Stimulated activated CD8-positive, alpha-beta memory T cell treated with anti-CD3 and anti-CD28 coated beads, Interleukin-15, amount 100 ng/mL, for 4 hours (primary cell): ENCODE results near the gene ZDHHC8.

Experiments
- DNase-seq, 2 donors: peaks; one replicate each; pipeline ENCODE4 v3.0.0-alpha.2; 2020; ENCODE audit warnings: low read depth in 2 of 2

The ZDHHC8 gene, protein sequence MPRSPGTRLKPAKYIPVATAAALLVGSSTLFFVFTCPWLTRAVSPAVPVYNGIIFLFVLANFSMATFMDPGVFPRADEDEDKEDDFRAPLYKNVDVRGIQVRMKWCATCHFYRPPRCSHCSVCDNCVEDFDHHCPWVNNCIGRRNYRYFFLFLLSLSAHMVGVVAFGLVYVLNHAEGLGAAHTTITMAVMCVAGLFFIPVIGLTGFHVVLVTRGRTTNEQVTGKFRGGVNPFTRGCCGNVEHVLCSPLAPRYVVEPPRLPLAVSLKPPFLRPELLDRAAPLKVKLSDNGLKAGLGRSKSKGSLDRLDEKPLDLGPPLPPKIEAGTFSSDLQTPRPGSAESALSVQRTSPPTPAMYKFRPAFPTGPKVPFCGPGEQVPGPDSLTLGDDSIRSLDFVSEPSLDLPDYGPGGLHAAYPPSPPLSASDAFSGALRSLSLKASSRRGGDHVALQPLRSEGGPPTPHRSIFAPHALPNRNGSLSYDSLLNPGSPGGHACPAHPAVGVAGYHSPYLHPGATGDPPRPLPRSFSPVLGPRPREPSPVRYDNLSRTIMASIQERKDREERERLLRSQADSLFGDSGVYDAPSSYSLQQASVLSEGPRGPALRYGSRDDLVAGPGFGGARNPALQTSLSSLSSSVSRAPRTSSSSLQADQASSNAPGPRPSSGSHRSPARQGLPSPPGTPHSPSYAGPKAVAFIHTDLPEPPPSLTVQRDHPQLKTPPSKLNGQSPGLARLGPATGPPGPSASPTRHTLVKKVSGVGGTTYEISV

DNA sequence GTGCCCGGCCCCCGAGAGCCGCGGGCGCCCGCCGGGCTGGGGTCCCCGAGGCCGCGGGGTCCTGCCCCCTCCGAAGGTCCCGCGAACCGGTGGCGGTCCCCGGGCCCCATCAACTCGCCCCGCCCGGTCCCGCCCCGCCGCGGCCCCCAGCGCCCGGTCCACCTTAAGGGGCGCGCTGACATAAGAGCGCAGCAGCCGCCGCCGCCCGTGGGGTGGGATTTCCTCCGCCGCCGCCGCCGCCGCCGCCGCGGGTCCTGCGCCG lies at the start of gene ZDHHC8:
TSS of gene ZDHHC8 (plus strand) at position 208 of the 262 bp plus-strand sequence. CDS start 144 bp downstream, outside the sequence.
- no peak for DNase-seq

DNA sequence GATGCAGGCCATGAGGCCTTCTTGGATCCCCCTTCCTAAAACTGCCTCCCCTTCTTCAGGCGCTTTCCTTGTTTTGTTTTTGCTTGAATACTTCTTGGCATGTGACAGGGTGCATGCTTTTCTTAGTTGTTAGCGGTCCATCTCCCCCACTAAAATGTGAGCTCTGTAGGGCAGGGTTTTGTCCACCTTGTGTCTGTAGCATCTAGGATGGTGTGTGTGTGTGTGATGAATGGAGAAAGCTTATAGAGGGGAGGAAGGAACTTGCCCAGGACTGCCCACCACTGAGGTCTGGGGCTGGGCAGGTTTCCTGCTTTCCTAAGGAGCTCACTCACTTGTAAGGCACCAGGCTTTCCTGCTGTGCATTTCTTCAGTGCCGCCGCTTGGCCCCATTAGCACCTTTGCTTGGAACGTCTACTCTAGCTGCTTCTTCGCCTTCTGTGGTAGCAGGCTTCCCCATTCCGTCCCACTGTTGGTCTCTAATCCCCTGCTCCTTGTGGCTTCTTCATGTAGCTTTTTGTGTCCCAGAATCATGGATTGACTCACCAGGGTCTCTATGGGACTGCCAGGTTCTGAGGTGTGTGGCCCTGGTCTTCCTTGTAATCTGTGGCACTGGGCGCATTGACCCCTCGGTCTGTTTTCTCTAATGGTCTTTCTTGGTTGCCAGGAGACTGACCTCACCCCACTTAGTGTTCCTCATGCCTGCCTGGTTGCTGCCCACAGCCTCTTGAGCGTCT lies 48.3 kb upstream of the ZDHHC8 start:
- no peak for DNase-seq

DNA sequence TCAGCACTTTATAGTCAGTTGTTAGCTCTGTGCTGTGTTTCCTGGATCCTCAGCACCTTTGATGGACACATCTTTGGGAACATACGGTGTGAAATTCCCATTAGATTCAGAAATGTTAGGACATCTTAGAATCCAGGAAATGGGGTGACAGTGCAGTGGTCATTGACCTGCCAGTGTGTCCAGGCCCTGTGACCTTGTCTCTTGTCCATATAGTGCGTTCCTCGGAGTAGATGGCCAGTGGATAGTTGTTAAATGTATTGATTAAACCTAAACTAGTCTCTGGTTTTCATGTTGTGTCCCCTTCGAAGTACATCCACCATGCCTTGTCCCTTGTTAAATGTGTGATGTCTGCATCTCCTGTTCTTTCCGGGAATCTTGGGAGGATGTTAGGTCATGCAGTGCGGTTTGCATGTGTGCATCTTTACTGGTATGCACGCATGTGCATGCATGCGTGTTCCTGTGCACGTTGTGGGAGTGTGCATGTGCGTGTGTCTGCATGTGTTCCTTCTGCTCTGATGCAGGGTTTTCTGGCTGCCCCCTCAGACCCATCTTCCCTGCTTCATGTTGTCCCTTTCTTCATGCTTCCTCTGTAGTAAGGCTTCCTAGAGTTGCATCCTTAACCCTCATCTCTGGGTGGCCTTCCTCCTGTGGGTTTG lies 47.6 kb upstream of the ZDHHC8 start:
- no peak for DNase-seq

DNA sequence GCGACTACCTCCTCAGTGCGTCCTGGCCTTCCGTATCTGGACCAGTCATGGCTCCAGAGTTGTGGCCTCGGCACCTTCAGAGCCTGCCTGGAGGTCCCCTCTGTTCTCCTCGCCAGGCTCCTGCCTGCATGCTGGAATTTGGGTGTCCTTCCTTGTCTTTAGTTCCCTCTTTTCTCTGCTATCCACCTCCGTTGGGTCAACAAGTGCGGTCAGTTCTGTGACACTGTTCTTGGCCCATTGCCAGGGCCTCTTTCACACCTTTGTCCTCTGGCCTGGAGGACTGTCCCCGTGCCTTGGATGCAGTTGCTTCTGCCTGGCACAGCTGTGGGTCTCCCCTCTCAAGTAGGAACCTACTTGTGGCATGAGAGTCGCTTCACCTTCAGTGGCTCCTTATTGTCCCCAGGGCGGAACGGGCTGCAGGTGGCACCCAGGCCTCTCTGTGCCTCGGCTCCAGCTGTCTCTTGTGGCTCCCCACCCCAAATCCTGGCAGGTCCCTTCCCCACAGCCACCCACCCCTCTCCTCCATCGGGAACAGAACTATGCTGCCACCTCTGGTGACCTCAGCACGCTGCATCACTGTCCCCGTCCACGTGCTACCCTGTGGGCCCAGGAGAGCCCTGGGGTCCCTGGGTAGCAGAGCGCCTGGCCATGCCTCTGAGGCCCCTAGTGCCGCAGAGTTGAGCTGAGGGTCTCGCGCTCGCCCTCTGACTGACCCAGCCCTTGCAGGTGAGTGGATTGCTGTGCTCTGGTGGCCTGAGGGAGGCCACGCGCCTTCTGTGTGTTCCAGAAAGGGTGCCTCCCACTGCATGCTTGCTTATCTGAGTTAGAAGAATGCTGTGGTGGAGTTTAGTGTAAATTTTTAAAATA lies 46.8 kb upstream of the ZDHHC8 start:
- DNase-seq, result no peak

DNA sequence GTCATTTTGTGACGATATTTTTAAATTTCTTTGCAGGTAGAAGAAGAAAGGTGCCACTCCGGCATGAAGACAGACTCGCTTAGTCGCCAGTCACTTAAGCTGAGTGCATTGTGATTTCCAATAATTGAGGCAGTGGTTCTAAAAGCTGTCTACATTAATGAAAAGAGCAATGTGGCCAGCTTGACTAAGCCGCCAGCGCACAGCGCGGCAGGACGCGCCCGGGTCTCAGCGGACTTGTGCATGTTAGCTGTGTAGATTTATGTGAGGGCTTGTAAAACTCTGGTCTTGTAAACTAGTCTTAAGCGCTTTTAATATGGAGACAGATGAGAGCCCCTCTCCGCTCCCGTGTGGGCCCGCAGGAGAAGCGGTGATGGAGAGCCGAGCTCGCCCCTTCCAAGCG lies 46.0 kb upstream of the ZDHHC8 start:
- no peak for DNase-seq

DNA sequence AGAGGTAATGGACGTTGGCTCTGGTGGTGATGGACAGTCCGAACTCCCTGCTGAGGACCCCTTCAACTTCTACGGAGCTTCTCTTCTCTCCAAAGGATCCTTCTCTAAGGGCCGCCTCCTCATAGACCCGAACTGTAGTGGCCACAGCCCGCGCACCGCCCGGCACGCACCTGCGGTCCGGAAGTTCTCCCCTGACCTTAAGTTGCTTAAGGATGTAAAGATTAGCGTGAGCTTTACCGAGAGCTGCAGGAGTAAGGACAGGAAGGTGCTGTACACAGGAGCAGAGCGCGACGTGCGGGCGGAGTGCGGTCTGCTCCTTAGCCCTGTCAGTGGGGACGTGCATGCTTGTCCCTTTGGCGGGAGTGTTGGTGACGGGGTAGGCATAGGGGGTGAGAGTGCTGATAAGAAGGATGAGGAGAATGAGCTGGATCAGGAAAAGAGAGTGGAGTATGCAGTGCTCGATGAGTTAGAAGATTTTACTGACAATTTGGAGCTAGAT lies 45.5 kb upstream of the ZDHHC8 start:
- DNase-seq, result no peak

DNA sequence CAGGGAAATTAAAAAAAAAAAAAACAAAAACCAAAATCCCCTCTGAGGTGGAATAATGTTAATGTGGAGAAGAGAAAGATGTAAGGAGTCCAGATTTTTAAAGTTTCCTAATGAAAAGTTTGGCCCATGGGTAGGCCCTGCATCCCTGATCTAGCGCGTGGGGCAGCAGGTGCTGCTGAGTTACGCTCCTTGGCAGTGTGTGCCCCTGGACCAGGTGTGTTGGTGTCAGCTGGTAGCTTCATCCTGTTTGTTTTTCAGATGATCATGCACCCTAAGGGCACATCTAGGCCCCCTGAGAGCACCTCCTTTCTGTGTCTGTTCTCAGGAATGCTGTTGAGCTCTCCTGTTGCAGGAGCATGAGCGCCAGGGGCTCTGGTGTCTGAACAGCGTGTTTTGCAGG lies 44.8 kb upstream of the ZDHHC8 start:
- DNase-seq, result no peak

DNA sequence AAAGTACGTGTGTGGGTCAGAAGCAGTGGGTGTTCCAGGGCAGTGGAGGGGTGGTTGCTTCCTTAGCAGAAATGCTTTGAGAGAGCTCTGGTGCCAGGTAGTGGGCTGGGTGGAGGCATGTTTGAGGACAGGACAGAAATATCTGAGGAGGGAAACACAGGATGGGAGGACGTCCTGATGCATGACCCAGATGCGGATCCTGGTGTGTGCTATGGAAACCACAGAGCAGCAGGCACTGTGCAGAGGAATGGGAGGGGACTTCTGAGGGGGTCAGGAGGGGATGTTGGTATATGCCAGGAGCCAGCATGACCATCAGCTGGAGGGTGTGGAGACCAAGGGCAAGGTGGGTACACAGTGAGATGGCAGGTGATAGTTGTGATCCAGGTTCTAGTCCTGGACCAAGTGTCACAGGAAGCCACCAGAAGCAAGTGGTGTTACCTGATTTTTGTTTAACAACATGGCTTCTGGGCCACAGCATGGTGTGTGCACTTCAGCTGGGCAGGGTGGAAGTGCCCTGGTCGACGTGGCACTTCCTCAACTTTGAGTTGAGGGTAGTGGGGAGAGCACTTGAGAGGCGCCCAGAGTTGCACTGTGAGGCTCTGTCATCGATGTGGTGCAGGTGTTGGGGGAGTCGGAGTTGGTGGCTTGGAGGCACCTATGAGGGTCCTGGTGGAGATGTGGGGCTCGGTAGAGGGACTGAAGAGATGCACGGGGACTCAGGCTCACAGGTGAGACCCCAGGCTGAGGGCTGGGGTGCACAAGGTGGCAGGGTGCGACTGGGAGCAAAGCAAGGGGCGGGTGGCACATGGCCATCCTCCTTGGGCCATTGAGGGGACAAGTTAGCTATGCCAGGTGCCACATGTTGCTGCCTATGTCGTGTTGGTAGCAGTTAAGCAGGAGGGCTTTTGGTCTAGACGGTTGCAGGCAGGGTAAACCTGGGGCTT lies 44.0 kb upstream of the ZDHHC8 start:
- DNase-seq, result no peak

DNA sequence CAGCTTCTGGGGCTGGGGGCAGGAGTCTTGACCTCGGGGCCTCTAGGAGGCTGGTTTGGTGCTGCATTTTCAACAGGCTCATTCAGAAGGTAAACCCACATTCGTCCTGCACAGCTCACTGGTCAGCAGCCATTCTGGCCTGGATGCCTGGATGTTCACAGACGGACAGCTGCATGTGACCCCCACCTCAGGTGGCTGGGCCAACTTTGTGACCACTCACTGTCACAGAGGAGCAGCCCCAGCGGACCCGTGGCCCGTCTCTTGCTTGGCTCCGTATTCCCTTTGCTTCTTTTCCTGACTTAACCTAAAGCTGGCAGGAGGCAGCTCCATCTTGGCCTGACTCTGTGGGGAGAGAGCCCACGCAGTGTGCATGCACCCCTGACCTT lies 43.3 kb upstream of the ZDHHC8 start:
- no peak for DNase-seq

DNA sequence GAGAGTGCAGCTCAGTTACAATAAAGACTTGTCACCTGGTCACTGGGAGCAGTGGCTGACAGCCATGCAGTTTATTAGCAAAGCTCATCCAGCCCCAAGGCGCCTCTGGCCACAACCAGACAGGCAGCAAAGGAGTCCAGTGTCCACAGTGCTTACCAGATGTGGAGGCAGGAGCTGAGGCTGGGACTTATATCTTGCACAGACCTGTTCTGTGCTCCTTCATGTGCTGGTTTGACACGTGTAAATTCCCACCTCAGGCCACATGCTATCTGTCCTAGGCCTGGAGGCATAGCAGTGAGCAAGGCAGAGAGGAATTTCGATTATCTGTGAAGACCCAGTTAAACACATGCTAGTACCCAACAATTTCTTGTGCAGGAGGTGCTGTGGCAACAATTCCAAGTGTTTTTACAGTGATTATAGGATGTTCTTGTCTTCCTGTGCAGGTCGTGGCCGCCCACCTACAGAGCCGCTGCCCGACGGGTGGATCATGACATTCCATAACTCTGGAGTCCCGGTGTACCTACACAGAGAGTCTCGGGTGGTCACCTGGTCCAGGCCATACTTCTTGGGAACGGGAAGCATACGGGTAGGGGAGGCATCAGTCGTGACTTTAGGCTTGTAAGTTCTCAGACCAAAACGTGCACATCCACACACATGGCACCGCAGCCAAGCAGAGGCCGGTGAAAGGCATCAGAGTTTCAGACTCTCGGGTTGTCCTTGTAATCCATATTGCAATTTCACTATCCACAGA lies 42.2 kb upstream of the ZDHHC8 start:
- DNase-seq, result no peak

DNA sequence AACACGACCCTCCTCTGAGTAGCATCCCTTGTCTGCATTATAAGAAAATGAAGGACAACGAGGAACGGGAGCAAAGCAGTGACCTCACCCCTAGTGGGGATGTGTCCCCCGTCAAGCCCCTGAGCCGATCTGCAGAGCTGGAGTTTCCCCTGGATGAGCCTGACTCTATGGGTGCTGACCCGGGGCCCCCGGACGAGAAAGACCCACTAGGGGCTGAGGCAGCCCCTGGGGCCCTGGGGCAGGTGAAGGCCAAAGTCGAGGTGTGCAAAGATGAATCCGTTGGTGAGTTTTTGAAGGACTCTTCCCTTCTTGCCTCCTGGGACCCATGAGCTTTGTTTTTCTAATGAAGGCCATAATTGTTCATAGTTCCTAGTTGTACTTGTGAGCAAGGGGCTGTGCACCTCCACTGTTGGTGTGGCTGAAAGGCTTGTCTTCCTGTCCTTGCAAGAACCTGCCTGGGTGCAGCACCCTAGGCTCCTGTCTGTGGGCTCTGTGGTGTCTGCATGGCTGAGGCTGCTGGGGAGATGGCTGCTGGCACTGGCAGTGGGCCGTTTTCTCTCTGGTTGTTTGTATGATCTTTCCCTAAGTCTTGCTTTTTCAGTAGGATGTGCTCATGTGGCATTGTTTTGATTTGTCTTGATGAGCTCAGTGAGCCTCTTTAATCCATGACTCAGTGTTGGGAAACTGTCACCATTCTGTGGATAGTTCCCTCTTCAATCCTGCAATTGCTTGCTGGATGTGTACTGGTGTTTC lies 41.5 kb upstream of the ZDHHC8 start:
- no peak for DNase-seq

DNA sequence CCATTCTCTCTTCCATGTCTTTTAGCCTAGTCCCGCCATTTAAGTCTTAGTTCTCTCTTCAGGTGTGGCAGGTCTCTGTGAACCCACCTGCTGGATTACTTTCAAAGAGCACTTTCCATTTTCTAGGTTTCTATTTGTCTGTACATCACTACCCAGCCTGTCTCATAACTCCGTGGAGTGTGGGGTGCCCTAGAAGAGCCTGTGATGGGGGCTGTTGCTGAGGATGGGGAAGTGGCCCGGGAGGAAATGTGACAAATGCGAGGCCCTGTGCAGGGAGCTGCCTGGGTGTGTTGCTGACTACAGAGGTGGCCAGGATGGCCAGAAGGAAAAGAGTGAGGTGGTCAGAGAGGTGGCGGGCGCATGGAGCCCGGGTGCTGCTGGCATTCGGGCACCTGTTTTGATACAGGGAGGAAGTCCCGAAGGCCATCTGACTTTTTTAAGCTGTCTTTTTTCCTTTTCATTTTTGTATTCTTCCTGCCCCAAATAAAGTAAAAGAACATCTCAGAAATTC lies 40.8 kb upstream of the ZDHHC8 start:
- no peak for DNase-seq

DNA sequence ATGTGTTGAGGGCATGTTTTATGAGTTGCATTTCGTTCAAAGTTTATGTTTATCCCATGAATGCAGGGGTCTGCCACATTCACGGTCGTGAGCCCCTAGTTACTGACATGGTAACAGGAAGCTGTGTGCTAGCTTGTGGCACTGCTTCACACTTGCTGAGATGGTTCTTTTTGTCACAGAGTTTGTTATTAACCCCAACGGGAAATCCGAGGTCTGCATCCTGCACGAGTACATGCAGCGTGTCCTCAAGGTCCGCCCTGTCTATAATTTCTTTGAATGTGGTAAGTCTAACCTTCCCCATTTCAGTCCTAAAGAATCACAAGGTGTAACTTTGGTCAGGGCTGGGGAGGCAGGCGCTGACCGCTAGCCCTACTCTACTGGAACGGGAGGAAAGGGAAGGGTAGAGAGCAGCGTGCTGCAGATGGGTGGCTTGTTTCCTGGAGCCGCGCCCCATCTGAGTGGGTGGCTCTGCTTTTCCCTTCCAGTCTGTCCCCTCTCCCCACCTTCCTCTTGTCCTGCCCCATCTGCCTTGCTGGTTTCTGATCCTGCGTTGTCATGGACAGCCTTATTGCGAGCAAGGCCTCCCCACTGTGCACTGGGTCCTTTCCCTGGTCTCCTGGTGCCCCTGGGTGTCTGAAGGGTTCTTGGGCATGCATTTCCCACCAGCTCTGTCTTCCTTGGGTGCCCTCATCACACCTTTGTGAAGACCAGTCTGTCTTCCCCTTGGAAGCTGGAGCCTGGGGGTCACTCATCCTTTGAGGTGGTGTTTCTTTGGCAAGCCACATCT lies 39.7 kb upstream of the ZDHHC8 start:
- no peak for DNase-seq

DNA sequence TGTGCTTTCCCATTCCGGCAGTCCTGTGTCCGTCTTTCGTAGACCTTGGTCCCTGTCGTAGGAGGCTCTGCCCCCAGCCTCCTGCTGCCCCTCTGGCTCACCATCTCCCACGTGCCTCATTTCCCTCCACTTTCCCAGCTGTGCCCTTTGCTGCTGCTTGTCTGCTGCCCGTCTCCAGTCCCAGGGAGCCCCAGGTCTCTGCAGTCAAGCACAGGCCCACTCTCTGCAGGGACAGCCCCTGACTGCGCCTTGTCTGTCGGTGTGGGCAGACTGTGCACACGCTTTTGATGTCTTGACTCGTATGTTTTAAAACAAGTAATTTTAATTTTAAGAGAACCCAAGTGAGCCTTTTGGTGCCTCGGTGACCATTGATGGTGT lies 39.1 kb upstream of the ZDHHC8 start:
- DNase-seq, result no peak

DNA sequence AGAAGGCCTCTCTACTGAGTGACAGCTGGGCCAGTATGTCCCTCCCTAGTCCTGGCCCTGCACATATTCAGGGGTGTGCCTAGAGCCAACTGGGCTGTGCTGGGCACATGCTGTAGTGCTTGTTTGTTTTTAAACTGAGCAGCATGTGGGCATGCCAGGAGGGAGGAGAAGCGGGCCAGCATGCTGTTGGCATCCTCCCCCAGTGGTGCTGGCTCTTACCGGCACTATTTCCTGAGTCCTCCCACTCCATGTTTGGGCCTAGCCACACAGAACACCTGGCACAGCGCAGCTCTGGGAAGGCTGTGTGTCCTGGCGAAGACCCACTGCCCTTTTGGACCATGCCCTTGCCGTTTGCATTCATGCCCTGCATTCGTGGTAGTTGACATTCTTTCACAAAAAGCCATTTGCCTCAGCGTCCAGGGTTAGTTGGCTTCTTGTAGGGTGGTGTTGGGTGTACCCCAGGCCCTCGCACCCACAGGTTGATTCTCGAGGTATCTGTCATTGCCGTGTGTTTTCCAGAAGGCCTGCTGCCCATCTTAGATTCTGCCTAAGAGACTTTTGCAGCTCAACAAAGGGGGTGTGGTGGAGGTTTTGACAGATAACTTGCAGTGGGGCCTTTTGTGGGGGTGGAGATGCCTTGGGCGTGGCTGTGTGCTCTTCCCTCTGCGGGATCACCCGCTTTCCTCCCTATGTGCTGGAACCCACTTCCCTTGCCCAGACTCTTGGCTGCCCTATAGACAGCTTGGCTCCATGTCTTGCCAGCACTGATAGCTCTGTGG lies 38.0 kb upstream of the ZDHHC8 start:
- no peak for DNase-seq

DNA sequence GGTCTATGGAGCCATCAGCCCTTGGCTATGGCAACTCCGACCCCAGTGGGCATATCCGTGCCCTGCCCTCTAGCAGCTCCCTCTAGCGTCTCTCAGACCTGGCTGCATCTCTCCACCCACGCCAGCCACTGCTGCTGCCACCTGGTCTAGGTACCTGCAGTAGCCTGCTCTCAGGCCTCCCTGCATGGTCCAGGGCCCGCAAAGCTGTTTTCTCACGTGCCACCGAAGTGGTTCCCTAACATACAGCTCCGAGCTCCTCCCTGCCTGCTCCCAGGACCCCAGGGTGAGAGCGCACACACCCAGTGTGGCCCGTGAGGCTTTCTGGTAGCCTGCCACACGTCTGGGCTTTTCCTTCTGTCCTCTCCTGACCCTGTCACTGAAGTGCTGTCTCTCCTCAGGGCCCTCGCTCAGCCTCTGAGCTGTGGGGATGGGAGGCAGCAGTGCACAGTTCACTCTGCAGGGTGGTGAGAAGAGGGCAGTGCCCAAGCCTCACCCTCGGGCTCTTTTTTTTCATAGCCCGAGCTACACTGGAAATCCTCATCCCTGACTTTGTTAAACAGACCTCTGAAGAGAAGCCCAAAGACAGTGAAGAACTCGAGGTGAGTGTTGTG lies 37.3 kb upstream of the ZDHHC8 start:
- no peak for DNase-seq
